GM18868 (cell line): ENCODE measurements around the gene MTSS2.
"Not testable (repeated sequence)": the region's sequence is repeated elsewhere in the genome, so short reads cannot be mapped to it uniquely, and the experiment has no call there.

Source experiments
- ATAC-seq: cut with Tn5 transposase; IDR thresholded peaks from one replicate; pipeline ENCODE4 v1.9.1; 2021; ENCODE audit warnings: mild to moderate bottlenecking, moderate library complexity; ENCODE audit not compliant: unreplicated experiment

MTSS2 gene

GRCh38 chr16:70656065-70656711 is 29.7 kb downstream of the MTSS2 start:
- ATAC-seq = no peak

- ATAC-seq = peak; percentile 63
Observed at GRCh38 chr16:70653809-70654771, 31.8 kb downstream of the MTSS2 start.

GRCh38 chr16:70653406-70653805 is 32.4 kb downstream of the MTSS2 start:
- ATAC-seq = peak; percentile 12

DNA sequence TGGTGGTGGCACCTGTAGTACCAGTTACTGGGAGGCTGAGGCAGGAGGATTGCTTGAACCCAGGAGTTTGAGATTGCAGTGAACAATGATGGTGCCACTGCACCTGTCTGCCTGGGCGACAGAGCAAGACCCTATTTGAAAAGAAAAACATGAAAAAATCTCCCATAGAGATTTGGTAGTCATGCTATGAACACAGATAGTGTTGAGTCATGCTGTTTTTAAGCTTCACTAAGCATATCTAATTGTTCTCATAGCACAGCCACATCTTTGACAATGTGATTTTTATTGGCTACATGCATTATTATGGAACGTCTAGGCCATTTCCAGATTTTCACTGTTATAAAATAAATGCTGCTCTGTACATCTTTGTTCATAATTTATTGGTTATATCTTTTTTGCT is 33.5 kb downstream of the MTSS2 start:
- ATAC-seq = no peak

GRCh38 chr16:70651524-70651923 is 34.3 kb downstream of the MTSS2 start:
- ATAC-seq = no peak

DNA sequence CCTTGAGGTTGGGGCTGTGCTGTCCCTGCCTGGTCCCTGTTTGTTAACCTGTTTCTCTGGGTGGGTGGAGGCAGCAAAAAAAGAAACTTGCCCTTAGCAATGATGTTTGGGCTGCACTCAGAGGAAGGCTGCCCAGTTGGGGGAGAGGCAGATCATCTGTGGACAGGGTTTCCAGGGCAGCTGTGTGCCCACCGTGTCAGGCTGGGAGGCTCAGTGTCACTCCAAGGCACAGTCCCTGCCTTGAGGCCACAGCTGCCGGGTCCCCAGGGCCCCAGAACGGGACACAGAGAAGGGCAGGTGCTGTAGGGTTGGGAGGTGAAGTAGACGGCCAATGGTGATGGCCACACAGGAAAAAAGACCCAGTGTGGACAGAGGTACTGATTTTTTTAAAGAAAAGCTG is 35.6 kb downstream of the MTSS2 start:
- ATAC-seq = no peak

- no peak for ATAC-seq
Observed at GRCh38 chr16:70649300-70649699, 36.6 kb downstream of the MTSS2 start.

- no peak for ATAC-seq
Observed at GRCh38 chr16:70648606-70649005, 37.2 kb downstream of the MTSS2 start.

GRCh38 chr16:70647441-70648359 is 38.2 kb downstream of the MTSS2 start:
- no peak for ATAC-seq

- ATAC-seq = no peak
Observed at GRCh38 chr16:70646260-70647241, 39.3 kb downstream of the MTSS2 start, which contains the start of gene IL34. Gene IL34 (plus strand): TSS chr16:70646559. CDS start chr16:70646948, 389 bp downstream.

GRCh38 chr16:70644763-70645597 is 40.9 kb downstream of the MTSS2 start:
- no peak for ATAC-seq

- ATAC-seq = not testable (repeated sequence)
Observed at GRCh38 chr16:70643264-70643663, 42.6 kb downstream of the MTSS2 start.

DNA sequence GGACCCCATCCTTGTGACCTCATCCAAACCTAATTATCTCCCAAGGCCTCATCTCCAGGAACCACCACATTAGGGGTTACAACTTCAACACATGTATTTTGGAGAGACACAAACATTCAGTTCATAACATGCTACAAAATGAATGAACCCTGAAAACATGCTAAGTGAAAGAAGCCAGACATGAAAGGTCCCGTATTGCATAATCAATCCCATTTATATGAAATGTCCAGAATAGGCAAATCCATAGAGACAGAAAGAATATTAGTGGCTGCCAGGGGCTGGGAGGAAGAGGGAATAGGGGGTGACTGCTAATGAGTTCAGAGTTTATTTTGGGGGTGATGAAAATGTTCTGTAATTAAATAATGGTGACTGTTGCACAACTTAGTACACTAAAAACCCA is 43.2 kb downstream of the MTSS2 start:
- no peak for ATAC-seq

- no peak for ATAC-seq
Observed at GRCh38 chr16:70638814-70639792, 46.8 kb downstream of the MTSS2 start.
